Retinal pigment epithelial cell (primary cell): ENCODE data around the gene MICB.

Experiments used
- DNase-seq: peaks from one replicate; pipeline ENCODE4 v3.0.0-alpha.2; 2010; ENCODE audit warnings: low read depth
- H3K4me3 ChIP-seq: 2 replicates; pipeline ENCODE4 v1.5.1; 2011; ENCODE audit warnings: mild to moderate bottlenecking, low read length, control low read depth, moderate library complexity
- CTCF ChIP-seq: conservative IDR thresholded peaks from 2 replicates; pipeline ENCODE4 v1.5.1; 2011; ENCODE audit warnings: low read depth, low read length, control low read depth, inconsistent platforms

The MICB gene

GRCh38 chr6:31462964-31463870 lies 34.7 kb upstream of the MICB start:
- H3K4me3 ChIP-seq = peak overlapping the region; percentile 61
- DNase-seq = peak; percentile 59
- no peak for TF ChIP-seq CTCF

GRCh38 chr6:31464252-31465184 lies 33.4 kb upstream of the MICB start:
- no peak overlapping the region for H3K4me3 ChIP-seq
- TF ChIP-seq CTCF = no peak
- no peak for DNase-seq

GRCh38 chr6:31465185-31465536 lies 32.8 kb upstream of the MICB start:
- DNase-seq = no peak
- no peak overlapping the region for H3K4me3 ChIP-seq
- TF ChIP-seq CTCF = no peak

- no peak overlapping the region for H3K4me3 ChIP-seq
- TF ChIP-seq CTCF = no peak
- DNase-seq = no peak
Measured at GRCh38 chr6:31465718-31466117, 32.2 kb upstream of the MICB start.

GRCh38 chr6:31466466-31466865 lies 31.5 kb upstream of the MICB start:
- no peak for TF ChIP-seq CTCF
- no peak overlapping the region for H3K4me3 ChIP-seq
- no peak for DNase-seq

GRCh38 chr6:31467151-31467550 lies 30.8 kb upstream of the MICB start:
- DNase-seq = no peak

More at GRCh38 chr6:31467151-31467550, 30.8 kb upstream of the MICB start:
- H3K4me3 ChIP-seq = no peak overlapping the region
- no peak for TF ChIP-seq CTCF
